DLD1 (cell line): ENCODE measurements around the gene EIF4G3.
"Not testable (repeated sequence)": the region's sequence is repeated elsewhere in the genome, so short reads cannot be mapped to it uniquely, and the experiment has no call there.

Source experiments
- in situ Hi-C: cut with HindIII; loops from 2 replicates; pipeline ENCODE4 v1.10.0; 2017; ENCODE audit warnings: low sequenced_read_pairs

Gene EIF4G3

DNA sequence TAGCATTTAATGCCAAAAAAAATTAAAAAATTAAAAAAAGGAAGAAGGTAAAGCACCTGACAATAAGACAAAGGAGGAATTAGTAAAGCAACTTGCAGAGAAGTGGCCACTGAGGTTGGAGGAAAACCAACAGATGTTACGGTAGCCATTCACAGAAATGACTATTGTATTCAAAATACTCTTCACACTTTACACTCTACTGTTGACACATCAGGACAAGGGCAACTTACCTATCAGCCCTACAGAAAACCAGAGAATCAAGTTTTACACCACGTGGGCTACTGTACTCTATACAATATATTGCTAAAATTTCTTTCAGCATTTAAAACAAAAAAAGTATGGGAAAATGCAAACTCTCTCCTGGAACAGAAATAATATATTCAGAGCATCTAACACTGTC is 70.0 kb downstream of the EIF4G3 start:
- in situ Hi-C loops, result no loop called here

DNA sequence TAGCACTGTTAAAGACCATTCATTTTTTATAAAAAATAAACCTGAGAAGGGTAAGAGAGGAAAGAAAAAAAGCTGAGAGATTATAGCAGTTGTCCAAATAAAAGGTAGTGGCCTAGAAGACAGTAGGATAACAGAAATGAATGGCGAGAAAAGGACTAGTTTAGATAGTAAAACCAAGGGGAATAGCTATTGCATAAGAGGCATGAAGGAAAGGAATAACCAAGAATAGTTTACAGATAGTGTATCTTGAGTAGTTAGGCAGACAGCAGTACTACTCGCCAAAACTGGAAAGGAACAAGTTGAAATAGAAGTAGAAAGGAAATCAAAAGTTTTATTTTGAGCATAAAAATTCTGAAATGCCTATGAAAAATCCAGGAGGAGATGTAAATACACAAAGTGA is 70.5 kb downstream of the EIF4G3 start:
- in situ Hi-C loops, result no loop called here

DNA sequence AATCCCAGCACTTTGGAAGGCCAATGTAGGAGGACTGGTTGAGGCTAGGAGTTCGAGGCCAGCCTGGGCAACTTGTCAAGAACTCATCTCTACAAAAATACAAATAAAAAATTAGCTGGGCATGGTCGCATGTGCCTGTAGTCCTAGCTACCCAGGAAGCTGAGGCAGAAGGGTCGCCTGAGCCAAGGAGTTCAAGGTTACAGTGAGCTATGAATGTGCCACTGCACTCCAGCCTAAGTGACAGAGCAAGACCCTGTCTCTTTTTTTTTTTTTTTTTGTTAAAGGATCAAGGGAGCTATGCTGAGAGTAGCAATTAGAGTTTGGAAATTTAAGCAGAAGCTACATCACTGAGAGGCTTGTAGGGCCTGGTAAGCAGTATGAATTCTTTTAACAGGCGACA is 70.9 kb downstream of the EIF4G3 start:
- in situ Hi-C loops, result no loop called here

DNA sequence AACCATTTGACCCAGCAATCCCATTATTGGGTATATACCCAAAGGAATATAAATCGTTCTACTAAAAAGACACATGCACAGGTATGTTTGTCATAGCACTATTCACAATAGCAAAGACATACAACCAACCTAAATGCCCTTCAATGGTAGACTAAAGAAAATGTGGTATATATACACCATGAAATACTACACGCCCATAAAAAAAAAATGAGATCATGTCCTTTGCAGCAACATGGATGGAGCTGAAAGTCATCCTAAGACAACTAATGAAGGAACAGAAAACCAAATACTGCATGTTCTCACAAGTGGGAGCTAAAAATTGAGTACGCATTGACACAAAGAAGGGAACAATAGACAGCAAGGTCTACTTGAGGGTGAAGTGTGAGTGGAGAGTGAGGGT is 72.0 kb downstream of the EIF4G3 start:
- in situ Hi-C loops, result no loop called here

DNA sequence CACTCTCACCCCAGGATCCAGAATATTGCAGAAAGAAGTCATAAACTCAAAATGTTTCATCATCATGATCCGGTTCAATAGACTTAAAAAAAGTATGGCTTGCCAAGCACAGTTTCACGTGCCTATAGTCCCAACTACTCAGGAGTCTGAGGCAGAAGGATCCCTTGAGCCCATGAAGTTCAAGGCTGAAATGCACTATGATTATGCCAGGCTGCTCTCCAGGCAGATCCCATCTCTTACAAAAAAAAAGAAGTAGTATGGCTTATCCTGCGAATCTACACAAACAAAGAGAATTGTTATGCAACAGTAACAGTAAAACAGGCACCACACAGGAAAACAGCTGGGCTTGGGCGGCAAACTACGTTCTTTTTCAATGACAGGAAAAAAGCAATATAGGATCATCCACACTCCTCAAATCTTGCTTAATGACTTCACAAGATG is 76.2 kb downstream of the EIF4G3 start:
- in situ Hi-C loops, result no loop called here

DNA sequence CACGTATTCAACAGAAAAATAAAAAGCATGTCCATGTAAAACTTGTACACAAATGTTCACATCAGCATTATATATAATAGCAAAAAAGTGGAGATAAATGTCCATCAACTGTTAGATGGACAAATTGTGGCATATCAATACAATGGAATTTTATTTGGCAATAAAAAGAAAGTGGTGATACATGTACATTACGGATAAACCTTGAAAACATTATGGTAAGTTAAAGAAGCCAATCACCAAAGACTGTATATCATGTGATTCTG is 76.9 kb downstream of the EIF4G3 start:
- in situ Hi-C loops, result no loop called here

DNA sequence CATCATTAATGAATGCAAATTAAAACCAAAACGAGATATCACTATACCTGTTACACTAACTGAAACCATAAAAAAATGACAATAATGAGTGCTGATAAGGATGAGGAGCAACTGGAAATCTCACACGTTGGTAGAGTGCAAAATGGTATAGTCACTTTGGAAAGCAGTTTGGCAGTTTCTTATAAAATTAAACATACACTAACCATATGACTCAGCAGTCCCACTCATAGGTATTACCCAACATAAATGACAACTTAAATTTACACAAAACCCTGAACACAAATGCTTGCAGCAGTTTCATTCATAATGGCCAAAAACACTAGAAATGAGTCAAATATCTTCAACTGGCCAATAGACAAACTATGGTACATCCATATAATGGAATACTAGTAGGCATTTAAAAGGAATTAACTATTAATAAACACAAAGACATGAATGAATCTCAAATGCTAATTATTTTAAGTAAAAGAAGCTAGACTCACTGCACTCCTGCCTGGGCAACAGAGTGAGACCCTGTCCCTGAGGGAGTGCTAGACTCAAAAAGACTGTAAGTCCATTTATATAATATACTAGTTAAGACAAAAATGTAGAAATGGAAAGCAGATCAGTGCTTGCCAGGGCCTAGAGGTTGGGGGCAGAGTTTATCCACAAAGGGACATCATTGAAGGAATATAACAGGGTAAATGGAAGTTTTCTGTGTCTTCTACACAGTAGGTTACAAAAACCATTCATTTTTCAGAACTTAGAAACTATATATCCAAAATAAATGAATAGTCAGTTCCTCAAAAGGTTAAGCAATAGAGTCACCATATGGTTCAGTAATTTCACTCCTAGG is 77.4 kb downstream of the EIF4G3 start:
- in situ Hi-C loops, result no loop called here

DNA sequence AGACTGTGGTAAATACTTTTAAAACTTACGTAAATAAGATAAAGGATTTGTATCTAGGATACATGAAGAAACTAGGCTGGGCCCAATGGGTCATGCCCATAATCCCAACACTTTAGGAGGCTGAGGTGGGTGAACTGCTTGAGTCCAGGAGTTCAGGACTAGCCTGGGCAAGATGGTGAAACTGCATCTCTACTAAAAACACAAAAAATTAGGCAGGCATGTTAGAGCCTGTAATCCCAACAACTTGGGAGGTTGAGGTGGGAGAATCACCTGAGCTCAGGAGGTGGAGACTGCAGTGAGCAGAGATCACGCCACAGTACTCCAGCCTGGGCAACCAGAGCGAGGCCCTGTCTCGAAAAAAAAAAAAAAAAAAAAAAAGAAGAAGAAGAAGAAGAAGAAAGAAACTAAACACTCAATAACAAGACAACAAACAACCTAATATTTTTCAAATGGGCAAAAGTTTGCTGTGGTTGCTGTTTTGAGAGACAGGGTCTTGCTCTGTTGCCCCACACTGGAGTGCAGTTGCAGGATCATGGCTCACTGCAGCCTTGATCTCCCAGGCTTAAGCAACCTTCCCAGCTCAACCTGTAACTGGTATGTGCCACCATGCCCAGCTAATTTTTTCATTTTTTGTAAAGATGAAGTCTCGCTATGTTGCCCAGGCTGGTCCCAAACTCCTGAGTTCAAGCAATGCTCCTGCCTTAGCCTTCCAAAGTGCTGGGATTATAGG is 78.3 kb downstream of the EIF4G3 start:
- in situ Hi-C loops, result no loop called here

DNA sequence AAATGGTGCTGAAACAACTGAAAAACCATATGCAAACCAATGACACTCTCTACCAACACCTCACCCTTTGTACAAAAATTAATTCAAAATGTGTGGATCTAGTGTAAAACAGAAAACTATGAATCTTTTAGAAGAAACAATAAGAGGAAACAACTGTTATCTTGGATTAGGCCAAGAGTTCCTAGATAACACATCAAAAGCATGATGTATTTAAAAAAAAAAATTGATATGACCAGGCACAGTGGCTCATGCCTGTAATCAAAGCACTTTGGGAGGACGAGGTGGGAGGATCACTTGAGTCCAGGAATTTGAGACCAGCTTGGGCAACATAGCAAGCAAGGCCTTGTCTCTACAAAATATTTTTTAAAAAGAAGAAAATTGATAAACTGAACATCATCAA is 79.0 kb downstream of the EIF4G3 start:
- in situ Hi-C loops, result no loop called here

DNA sequence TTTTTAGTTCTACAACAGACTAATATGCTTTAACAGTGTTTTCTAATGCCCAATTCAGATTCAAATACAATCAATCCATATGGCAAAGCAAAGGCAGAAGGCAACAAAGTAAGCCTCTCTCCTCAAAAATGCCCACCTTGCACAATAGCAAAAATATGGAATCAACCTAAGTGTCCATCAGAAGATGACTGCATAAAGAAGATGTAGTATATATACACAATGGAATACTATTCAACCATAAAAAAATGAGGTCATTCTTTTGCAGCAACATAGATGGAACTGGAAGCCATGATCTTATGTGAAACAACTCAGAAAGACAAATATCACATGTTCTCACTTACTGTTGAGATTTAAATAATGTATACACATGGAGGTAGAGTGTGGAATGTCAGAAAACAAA is 80.7 kb downstream of the EIF4G3 start:
- in situ Hi-C loops, result no loop called here

DNA sequence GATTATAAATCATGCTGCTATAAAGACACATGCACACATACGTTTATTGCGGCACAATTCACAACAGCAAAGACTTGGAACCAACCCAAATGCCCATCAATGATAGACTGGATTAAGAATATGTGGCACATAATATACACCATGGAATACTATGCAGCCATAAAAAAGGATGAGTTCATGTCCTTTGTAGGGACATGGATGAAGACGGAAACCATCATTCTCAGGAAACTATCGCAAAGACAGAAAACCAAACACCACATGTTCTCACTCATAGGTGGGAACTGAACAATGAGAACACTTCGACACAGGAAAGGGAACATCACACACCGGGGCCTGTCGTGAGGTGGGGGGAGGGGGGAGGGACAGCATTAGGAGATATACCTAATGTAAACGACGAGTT is 82.4 kb downstream of the EIF4G3 start:
- in situ Hi-C loops, result not testable (repeated sequence)

DNA sequence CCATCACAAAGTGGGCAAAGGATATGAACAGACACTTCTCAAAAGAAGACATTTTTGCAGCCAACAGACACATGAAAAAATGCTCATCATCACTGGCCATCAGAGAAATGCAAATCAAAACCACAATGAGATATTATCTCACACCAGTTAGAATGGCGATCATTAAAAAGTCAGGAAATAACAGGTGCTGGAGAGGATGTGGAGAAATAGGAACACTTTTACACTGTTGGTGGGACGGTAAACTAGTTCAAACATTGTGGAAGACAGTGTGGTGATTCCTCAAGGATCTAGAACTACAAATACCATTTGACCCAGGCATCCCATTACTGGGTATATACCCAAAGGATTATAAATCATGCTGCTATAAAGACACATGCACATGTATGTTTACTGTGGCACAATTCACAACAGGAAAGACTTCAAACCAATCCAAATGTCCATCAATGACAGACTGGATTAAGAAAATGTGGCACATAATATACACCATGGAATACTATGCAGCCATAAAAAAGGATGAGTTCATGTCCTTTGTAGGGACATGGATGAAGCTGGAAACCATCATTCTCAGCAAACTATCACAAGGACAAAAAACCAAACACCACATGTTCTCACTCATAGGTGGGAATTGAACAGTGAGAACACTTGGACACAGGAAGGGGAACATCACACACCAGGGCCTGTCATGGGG is 83.3 kb downstream of the EIF4G3 start:
- in situ Hi-C loops, result not testable (repeated sequence)

DNA sequence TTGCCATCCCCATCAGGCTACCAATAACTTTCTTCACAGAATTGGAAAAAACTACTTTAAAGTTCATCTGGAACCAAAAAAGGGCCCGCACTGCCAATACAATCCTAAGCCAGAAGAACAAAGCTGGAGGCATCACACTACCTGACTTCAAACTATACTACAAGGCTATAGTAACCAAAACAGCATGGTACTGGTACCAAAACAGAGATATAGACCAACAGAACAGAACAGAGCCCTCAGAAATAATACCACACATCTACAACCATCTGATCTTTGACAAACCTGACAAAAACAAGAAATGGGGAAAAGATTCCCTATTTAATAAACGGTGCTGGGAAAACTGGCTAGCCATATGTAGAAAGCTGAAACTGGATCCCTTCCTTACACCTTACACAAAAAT is 84.2 kb downstream of the EIF4G3 start:
- in situ Hi-C loops, result not testable (repeated sequence)

DNA sequence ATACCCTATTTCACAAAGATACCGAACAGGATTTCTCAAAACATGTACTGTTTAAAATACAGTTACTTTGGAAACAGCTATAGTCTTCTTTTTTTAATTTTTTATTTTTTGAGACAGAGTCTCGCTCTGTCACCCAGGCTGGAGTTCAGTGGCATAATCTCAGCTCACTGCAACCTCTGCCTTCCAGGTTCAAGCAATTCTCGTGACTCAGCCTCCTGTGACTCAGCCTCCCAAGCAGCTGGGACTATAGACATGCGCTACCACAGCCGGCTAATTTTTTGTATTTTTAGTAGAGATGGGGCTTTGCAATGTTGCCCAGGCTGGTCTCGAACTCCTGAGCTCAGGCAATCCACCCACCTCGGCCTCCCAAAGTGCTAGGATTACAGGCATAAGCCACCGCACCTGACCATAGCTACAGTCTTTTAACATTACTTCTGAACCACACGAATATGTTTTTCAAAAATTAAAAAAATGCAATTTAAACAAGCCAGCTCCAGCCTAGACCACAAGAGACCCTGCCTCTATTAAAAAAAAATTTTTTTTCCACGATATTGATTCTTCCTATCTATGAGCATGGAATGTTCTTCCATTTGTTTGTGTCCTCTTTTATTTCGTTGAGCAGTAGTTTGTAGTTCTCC is 85.5 kb downstream of the EIF4G3 start:
- in situ Hi-C loops, result not testable (repeated sequence)

DNA sequence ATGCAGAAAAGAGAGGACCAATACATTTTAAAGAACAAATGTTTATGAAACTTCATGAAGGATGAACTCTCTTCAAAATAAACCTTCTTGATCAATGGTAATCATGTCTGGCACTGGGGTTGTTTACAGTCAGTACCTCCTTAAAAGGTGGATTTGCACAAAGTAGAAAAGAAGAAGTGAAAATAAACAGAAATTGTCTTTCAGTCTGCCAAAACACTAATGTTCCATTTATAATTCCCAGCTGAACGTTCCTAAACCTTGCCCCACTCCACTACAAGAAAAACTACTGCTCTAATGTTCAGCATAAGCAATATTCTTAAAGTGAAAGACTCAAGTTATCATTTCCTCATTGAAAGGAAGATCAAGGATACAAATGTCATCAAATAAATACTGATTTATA is 86.2 kb downstream of the EIF4G3 start:
- in situ Hi-C loops, result no loop called here

DNA sequence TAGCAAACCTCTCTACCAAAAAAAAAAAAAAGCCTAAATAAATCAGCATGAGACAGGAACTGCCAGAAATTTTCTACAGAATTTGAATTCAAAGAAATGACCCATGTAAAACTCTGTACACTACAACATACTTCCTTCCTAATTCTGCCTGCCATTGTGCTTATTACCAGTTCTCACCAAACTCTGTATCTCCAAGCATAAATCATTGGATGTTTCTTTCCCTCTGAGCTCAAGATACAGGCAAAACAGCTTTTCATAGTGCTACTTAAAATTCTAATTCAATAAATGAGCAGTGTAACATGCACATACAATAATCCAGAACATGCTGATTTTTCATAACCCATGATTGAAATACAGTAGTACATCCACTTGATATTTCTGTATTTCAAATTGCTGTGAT is 87.0 kb downstream of the EIF4G3 start:
- in situ Hi-C loops, result no loop called here

DNA sequence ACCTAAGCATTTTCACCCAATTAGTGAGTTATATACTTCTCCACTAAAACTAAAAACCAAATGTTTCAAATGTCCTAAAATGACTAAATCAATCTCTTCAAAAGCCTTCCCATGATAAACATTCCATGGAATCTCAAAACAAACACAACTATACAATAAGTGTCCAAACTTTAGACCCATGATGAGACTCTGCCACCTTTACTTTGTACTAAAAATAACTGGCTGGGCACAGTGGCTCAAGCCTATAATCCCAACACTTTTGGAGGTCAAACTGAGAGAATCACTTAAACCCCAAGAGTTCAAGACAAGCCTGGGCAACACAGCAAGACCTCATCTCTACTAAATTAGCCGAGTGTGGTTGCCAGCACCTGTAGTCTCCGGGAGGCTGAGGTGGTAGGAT is 87.4 kb downstream of the EIF4G3 start:
- in situ Hi-C loops, result no loop called here

DNA sequence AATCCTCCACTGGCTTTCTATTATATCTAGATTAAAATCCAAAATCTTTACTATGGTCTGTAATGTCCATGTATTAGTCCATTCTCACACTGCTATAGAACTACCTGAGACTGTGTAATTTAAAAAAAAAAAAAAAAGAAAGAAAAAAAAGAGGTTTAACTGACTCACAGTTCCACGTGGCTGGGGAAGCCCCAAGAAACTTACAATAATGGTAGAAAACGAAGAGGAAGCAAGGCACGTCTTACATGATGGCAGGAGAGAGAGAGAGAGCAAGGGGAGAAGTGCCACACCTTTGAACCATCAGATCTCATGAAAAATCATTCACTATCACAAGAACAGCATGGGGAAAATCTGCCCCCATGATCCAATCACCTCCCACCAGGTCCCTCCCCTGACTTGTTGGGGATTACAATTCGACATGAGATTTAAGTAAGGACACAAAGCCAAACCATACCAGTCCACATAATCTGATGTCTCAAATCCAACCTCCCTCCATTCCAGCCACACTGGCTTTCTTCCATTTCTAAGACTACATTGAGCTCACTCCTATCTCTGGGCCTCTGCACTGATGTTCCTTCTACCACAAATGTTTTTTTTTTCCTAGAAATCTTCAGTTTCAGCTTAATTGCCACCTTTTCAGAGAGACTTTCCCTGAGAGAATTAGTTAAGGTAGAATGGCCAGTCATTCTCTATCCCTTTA is 92.4 kb downstream of the EIF4G3 start:
- in situ Hi-C loops, result no loop called here

DNA sequence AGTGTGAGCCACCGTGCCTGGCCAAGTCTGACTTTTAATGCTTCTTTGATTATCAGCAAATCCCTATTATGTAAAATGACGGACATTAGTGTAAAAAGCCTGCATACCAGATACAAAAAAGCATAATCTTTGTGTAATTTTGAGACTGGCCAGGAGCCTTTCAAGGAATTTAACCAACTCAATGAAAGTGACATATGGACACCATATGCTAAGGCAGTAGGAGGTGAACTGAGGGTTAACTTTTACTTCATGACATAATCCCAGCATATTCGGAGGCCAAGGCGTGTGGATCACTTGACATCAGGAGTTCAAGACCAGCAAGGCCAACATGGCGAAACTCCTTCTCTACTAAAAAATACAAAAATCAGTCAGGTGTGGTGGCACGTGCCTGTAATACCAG is 94.6 kb downstream of the EIF4G3 start:
- in situ Hi-C loops, result no loop called here

DNA sequence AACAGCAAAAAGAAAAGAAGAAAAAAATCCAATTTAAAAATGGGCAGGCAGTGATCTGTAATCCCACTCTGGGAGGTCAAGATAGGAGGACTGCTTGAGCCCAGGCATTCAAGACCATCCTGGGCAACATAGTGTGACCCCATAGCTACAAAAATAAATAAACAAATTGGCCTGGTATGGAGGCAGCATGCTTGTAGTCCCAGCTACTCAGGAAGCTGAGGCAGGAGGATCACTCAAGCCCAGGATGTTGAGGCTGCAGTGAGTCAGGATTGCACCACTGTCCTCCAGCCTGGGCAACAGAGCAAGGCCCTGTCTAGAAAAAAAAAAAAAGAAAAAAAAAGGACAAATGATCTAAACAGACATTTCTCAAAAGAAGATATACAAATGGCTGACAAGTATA is 99.6 kb downstream of the EIF4G3 start:
- in situ Hi-C loops, result no loop called here

DNA sequence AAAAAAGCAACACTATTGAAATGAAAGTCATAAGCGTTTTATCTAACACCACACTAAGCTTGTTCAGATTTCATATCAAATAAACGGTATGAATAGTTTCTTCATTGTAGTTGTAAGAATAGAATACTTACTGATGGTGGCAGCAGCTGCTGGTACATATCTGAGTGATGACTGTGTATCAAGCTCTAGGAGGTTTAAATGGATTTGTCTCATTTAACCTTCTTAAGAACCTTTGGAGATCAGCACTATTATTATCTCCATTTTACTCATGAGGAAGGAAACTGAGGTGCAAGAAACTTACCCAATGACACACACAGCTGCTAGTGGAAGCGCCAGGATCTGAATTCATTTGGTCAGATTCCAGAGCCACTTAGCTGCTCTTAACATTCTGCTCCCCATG is 104.0 kb downstream of the EIF4G3 start:
- in situ Hi-C loops, result no loop called here
